Mesenchymal stem cell (in vitro differentiated cells and primary cell): ENCODE results near the gene PLXNA1.

Source experiments
- DNase-seq: peaks from one replicate; pipeline ENCODE4 v3.0.0-alpha.2; 2013
- H2AFZ ChIP-seq: one replicate; pipeline ENCODE4 v1.6.1; 2013; ENCODE audit warnings: low read depth, mild to moderate bottlenecking, control low read depth, inconsistent platforms, low read length, moderate library complexity
- H2AK5ac ChIP-seq: 2 replicates; pipeline ENCODE4 v1.6.1; 2013; ENCODE audit warnings: low read length, moderate library complexity, mild to moderate bottlenecking, inconsistent platforms; ENCODE audit not compliant: severe bottlenecking
- H2BK120ac ChIP-seq: one replicate; pipeline ENCODE4 v1.6.1; 2013; ENCODE audit warnings: low read depth, mild to moderate bottlenecking, inconsistent platforms, low read length, moderate library complexity
- H2BK12ac ChIP-seq, 2 experiments: one replicate each; pipeline ENCODE4 v1.6.1; 2013; ENCODE audit warnings: inconsistent platforms in 2 of 2, low read length in 2 of 2, mild to moderate bottlenecking in 2 of 2, moderate library complexity in 2 of 2, control low read depth in 1 of 2
- H2BK15ac ChIP-seq: one replicate; pipeline ENCODE4 v1.6.1; 2013; ENCODE audit warnings: mild to moderate bottlenecking, low read depth, inconsistent platforms; ENCODE audit not compliant: poor library complexity, severe bottlenecking
- H2BK5ac ChIP-seq: 2 replicates; pipeline ENCODE4 v1.6.1; 2013; ENCODE audit warnings: low read depth, mild to moderate bottlenecking, low read length, control low read depth, inconsistent platforms; ENCODE audit not compliant: poor library complexity, severe bottlenecking
- H3K14ac ChIP-seq, 2 experiments: one replicate each; pipeline ENCODE4 v1.6.1; 2013; ENCODE audit warnings: inconsistent platforms in 2 of 2, low read length in 2 of 2, control low read depth in 1 of 2, mild to moderate bottlenecking in 1 of 2, moderate library complexity in 1 of 2
- H3K18ac ChIP-seq, 2 experiments: one replicate each; pipeline ENCODE4 v1.6.1; 2013; ENCODE audit warnings: inconsistent platforms in 2 of 2, low read length in 2 of 2, control low read depth in 1 of 2, low read depth in 1 of 2, mild to moderate bottlenecking in 1 of 2
- H3K23ac ChIP-seq, 2 experiments: one replicate each; pipeline ENCODE4 v1.6.1; 2013; ENCODE audit warnings: inconsistent platforms in 2 of 2, low read length in 2 of 2, mild to moderate bottlenecking in 2 of 2, moderate library complexity in 2 of 2, control low read depth in 1 of 2
- H3K27ac ChIP-seq: 2 replicates; pipeline ENCODE4 v1.5.1; 2013; ENCODE audit warnings: mild to moderate bottlenecking, moderate library complexity, low read length, control low read depth, inconsistent platforms; ENCODE audit not compliant: poor library complexity, severe bottlenecking
- H3K27me3 ChIP-seq, 2 experiments: 2 replicates each; pipeline versions ENCODE4 v1.6.1 to v1.7.0; 2013; ENCODE audit warnings: low read length in 2 of 2, mild to moderate bottlenecking in 2 of 2, moderate library complexity in 2 of 2, control low read depth in 1 of 2, inconsistent platforms in 1 of 2; ENCODE audit not compliant: control insufficient read depth in 1 of 2, insufficient read depth in 1 of 2
- H3K36me3 ChIP-seq, 2 experiments: 2 replicates each; pipeline versions ENCODE4 v1.6.1 to v1.7.0; 2013; ENCODE audit warnings: low read length in 2 of 2, control low read depth in 1 of 2, inconsistent platforms in 1 of 2, low read depth in 1 of 2, mild to moderate bottlenecking in 1 of 2; ENCODE audit not compliant: insufficient read depth in 2 of 2, control insufficient read depth in 1 of 2
- H3K4ac ChIP-seq, 2 experiments: one replicate each; pipeline ENCODE4 v1.6.1; 2013; ENCODE audit warnings: inconsistent platforms in 2 of 2, low read length in 2 of 2, mild to moderate bottlenecking in 2 of 2, moderate library complexity in 2 of 2, control low read depth in 1 of 2, low read depth in 1 of 2
- H3K4me1 ChIP-seq: 2 replicates; pipeline ENCODE4 v1.6.1; 2013; ENCODE audit warnings: low read depth, low read length, control low read depth; ENCODE audit not compliant: control insufficient read depth, insufficient read depth
- H3K4me2 ChIP-seq: 2 replicates; pipeline ENCODE4 v1.6.1; 2013; ENCODE audit warnings: low read length, mild to moderate bottlenecking, inconsistent platforms; ENCODE audit not compliant: poor library complexity, severe bottlenecking
- H3K4me3 ChIP-seq, 2 experiments: 2 replicates each; pipeline versions ENCODE4 v1.5.1 to v1.7.0; 2013; ENCODE audit warnings: low read length in 2 of 2, mild to moderate bottlenecking in 2 of 2, control low read depth in 1 of 2, low read depth in 1 of 2; ENCODE audit not compliant: insufficient read depth in 1 of 2
- H3K79me1 ChIP-seq: replicated peaks from 2 replicates; pipeline ENCODE4 v1.6.1; 2013; ENCODE audit warnings: mild to moderate bottlenecking, control low read depth, low read length, inconsistent platforms; ENCODE audit not compliant: poor library complexity, severe bottlenecking
- H3K9ac ChIP-seq: 2 replicates; pipeline ENCODE4 v1.7.0; 2013; ENCODE audit warnings: mild to moderate bottlenecking, low read length, moderate library complexity
- H3K9me3 ChIP-seq: 2 replicates; pipeline ENCODE4 v1.7.0; 2013; ENCODE audit warnings: mild to moderate bottlenecking, low read length; ENCODE audit not compliant: control insufficient read depth
- H4K8ac ChIP-seq: one replicate; pipeline ENCODE4 v1.6.1; 2013; ENCODE audit warnings: inconsistent platforms, mild to moderate bottlenecking, low read length, moderate library complexity
- H4K91ac ChIP-seq: one replicate; pipeline ENCODE4 v1.6.1; 2013; ENCODE audit warnings: mild to moderate bottlenecking, low read length, inconsistent platforms
- WGBS: methylation state at CpG from one replicate; pipeline ENCODE4 v1.1.7; 2013; ENCODE audit warnings: mixed read lengths; 5-methylcytosine and 5-hydroxymethylcytosine counted together

PLXNA1 gene

DNA sequence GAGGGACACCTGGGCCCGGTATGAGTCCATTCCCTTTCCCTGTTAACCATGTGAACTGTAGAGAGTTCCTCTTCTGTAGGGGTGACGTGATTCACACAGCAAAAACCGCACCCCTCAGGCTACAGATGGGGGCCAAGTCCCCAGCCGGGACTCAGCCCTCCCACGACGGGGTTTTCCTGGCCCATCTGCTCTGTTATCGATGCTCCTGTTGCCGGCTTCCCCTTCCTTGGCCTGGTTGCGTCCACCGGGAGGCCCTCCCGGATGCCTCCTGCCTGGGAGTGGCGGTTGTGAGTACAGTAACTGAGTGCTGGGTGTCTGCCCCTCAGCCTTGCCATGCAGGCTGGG, 817 bp upstream of the PLXNA1 start:
- peak overlapping the region; percentile 49 to 81 for H3K18ac ChIP-seq
- peak overlapping the region; percentile 8 to 90 for H2BK12ac ChIP-seq
- no peak overlapping the region for H3K23ac ChIP-seq
- peaks cover 0 to 8% of the 10 kb centered on the region in 2 experiments for H3K36me3 ChIP-seq
- H3K27me3 ChIP-seq = no peaks in the 10 kb centered on the region
- WGBS = 3% methylated on average over 11 of the region's 12 CpGs
- H2AK5ac ChIP-seq = no peak overlapping the region
- peak overlapping the region; percentile 74 for H2AFZ ChIP-seq
- peak overlapping the region; percentile 93 for H4K8ac ChIP-seq
- no peak overlapping the region for H2BK15ac ChIP-seq
- peak overlapping the region; percentile 27 to 82 for H3K4ac ChIP-seq
- H2BK5ac ChIP-seq = no peak overlapping the region
- H3K4me1 ChIP-seq = peaks cover 40% of the 10 kb centered on the region
- H3K4me2 ChIP-seq = peak overlapping the region; percentile 50
- peak overlapping the region; percentile 96 for H4K91ac ChIP-seq
- peak; percentile 63 for DNase-seq
- peak overlapping the region; percentile 86 for H3K9ac ChIP-seq
- H3K14ac ChIP-seq = peak overlapping the region in 1 of 2 experiments; percentile 84
- H3K9me3 ChIP-seq = no peaks in the 10 kb centered on the region
- peaks cover 6% of the 10 kb centered on the region for H3K79me1 ChIP-seq
- no peak overlapping the region for H2BK120ac ChIP-seq
- peak overlapping the region; percentile 51 to 79 for H3K4me3 ChIP-seq
- no peak overlapping the region for H3K27ac ChIP-seq

DNA sequence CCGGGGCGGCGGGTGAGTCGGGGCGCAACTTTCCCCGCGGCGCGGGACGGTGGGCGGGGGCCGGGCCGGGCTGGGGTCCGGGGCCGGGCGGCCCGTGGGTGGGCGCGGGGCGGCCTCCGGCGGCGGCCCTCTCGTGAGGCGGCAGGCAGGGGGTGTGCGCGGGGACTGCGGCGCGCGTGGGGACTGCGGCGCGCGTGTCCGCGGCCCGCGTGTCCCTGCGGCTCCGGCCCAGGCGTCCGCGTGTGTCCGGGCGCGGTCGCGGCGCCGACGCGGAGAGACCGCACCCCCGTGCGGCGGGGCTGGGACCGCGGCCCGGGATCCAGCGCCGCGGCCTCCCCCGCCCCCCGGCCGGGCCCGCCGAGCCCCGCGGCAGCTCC, 349 bp downstream of the PLXNA1 start:
- Histone ChIP-seq H3K18ac (peak overlapping the region; percentile 58 to 92), H3K9me3 (no peaks in the 10 kb centered on the region), H2BK5ac (no peak overlapping the region), H3K4me3 (peak overlapping the region; percentile 86 to 87), H2BK12ac (no peak overlapping the region), H3K36me3 (peaks cover 0 to 15% of the 10 kb centered on the region in 2 experiments), H2AFZ (peak overlapping the region; percentile 53), H3K27ac (no peak overlapping the region), H3K4me2 (peak overlapping the region; percentile 86), H3K9ac (peak overlapping the region; percentile 83), H4K91ac (no peak overlapping the region), H4K8ac (no peak overlapping the region), H3K79me1 (peaks cover 10% of the 10 kb centered on the region), H3K4ac (peak overlapping the region; percentile 35 to 38), H3K23ac (peak overlapping the region in 1 of 2 experiments; percentile 84), H2AK5ac (no peak overlapping the region), H3K4me1 (peaks cover 44% of the 10 kb centered on the region), H3K14ac (peak overlapping the region in 1 of 2 experiments; percentile 83), H3K27me3 (no peaks in the 10 kb centered on the region), H2BK120ac (peak overlapping the region; percentile 89), H2BK15ac (no peak overlapping the region)
- no peak for DNase-seq
- WGBS = 2% methylated on average over 9 of the region's 70 CpGs

DNA sequence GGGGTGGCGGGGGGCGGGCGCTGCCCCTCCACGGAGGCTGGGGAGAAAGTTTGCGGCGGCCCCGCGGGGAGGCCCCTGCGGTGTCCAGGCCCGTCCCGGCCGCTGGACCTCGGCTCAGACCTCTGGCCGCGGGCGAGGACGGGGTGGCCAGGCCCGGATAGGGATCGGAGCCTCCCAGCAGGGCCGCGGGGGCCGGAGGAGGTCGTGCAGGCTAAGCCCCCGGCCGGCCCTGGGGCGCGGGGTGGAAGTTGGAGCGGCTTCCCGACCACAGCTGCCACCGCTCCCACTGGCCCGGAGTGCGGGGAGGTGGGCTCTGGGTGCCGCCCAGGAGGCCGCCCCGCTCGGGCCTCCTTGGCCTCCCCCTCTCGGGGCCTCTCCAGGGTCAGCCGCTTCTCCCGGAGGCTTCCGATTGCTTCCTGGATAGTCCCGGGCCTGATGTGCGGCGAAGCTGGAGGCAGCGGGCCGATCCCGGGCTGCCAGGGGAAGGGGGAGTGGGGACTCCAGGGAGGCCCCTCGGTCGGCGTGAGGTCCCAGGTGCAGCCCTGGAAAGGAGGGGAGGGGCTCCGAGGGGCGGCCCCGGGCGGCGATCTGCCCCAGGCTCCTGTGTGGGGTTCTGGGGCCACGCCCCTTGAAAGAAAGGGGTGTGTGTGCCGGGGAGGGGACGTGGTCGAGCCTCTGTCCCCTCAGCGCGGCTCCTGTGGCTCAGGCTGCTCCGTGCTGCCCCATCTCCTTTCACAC, 907 bp downstream of the PLXNA1 start:
- H3K27ac ChIP-seq = no peak overlapping the region
- no peak overlapping the region for H2BK12ac ChIP-seq
- peaks cover 44% of the 10 kb centered on the region for H3K4me1 ChIP-seq
- H2BK15ac ChIP-seq = no peak overlapping the region
- peak overlapping the region; percentile 24 for H2BK5ac ChIP-seq
- no peak overlapping the region for H4K8ac ChIP-seq
- no peaks in the 10 kb centered on the region for H3K9me3 ChIP-seq
- peak overlapping the region; percentile 83 for H3K9ac ChIP-seq
- H3K23ac ChIP-seq = peak overlapping the region in 1 of 2 experiments; percentile 15
- no peaks in the 10 kb centered on the region for H3K27me3 ChIP-seq
- H3K4ac ChIP-seq = peak overlapping the region; percentile 35 to 94
- peaks cover 4 to 20% of the 10 kb centered on the region in 2 experiments for H3K36me3 ChIP-seq
- no peak overlapping the region for H2AK5ac ChIP-seq
- H2BK120ac ChIP-seq = peak overlapping the region; percentile 89
- peaks cover 10% of the 10 kb centered on the region for H3K79me1 ChIP-seq
- peak overlapping the region; percentile 86 to 87 for H3K4me3 ChIP-seq
- DNase-seq = peak; percentile 50
- peak overlapping the region; percentile 58 to 73 for H3K18ac ChIP-seq
- peak overlapping the region in 1 of 2 experiments; percentile 63 for H3K14ac ChIP-seq
- H2AFZ ChIP-seq = peak overlapping the region; percentile 53
- peak overlapping the region; percentile 86 for H3K4me2 ChIP-seq
- under 1% methylated on average over 50 of the region's 61 CpGs for WGBS
- peak overlapping the region; percentile 83 for H4K91ac ChIP-seq

DNA sequence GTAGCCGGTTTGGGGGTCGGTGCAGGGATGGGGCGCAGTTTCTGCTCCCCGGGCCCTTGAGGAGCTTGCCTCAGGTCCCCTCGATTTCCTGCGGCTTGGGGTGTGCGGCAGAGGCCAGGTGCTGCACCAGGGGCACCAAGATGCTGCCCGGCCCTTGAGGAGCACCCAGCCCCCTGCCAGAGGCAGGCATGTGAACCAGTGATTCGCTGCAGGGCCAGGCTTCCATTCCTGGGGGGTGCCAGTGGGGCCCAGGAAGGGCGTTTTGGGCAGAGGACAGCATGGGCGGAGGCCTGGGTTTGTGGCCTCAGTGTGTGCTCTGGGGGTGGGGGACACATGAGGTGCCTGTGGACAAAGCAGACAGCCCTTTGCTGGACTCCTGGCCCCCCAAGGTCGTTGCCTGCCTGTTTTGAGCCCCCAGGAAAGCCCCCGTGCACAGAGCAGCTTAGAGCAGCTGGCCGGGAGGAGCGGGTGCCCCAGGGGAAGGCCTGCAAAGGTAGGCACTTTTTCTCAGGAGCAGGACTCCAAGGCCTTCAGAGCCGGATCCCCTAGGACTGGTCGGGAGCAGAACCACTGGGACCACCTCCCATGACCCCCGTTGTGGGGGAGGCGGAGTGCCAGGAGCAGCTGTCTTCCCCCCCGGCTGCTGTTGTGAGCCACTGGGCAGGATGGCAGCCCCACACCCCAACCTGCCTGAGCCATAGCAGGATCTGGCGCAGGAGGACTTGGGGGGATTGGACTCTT, 1.6 kb downstream of the PLXNA1 start:
- Histone ChIP-seq H3K9ac (peak overlapping the region; percentile 83), H3K18ac (peak overlapping the region; percentile 10 to 73), H2BK5ac (no peak overlapping the region), H2AK5ac (no peak overlapping the region), H2AFZ (no peak overlapping the region), H3K27ac (no peak overlapping the region), H4K91ac (peak overlapping the region; percentile 49), H3K23ac (peak overlapping the region in 1 of 2 experiments; percentile 84), H4K8ac (no peak overlapping the region), H3K36me3 (peaks cover 11 to 28% of the 10 kb centered on the region in 2 experiments), H3K9me3 (no peaks in the 10 kb centered on the region), H2BK120ac (no peak overlapping the region), H3K4me1 (peaks cover 42% of the 10 kb centered on the region), H3K14ac (peak overlapping the region in 1 of 2 experiments; percentile 18), H3K4me3 (peak overlapping the region; percentile 86 to 87), H3K4me2 (peak overlapping the region; percentile 86), H3K4ac (peak overlapping the region in 1 of 2 experiments; percentile 73), H3K27me3 (no peaks in the 10 kb centered on the region), H2BK15ac (no peak overlapping the region), H3K79me1 (peaks cover 10% of the 10 kb centered on the region), H2BK12ac (no peak overlapping the region)
- 62% methylated on average over 21 of the region's 21 CpGs for WGBS
- DNase-seq = no peak
